Measurements from ENCODE around the gene PTPRE. TPM values are rescaled to one million over a fixed set of nuclear protein-coding genes. Genes with fewer than 3 reads are reported as not detected.

PTPRE gene
- total and polyA plus RNA-seq, 8 donors: 1.0 to 7.1 (median 2.1) TPM

DNA sequence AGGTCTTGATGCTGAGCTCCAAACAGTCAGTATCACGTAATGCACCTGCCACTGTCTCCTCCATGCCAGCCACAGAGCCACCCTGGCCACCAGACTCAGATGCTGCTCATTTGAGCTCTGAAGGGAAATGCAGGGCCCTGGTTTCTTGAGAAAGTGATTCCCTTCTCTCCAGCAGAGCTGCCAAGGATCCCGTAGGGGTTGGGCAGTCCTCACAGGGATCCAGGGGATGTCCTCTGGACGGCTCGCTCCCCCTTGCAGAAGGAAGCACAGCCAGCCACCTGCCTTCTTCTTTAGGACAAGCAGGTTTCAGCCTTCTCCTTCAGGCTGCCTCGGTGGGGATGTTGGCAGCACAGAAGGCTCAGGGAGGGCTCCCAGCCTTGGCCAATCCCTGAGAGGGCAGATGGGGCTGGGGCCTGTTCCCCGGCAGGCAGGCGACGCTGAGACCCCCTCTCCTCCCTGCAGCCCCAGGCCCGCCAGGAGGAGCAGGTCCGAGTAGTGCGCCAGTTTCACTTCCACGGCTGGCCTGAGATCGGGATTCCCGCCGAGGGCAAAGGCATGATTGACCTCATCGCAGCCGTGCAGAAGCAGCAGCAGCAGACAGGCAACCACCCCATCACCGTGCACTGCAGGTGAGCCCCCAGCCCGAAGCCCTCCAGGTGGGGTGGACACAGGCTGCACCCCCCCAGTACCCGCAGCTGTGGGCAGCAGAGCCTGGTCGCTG, 170.4 kb downstream of the PTPRE start:
- Histone ChIP-seq H3K27me3 (no peaks in the 10 kb centered on the region), H3K9me3 (no peaks in the 10 kb centered on the region), H3K4me1 (no peaks in the 10 kb centered on the region), H3K36me3 (no peaks in the 10 kb centered on the region), H3K4me3 (no peak overlapping the region), H3K27ac (no peak overlapping the region)
- DNase-seq (peak in 2 of 6 donors; percentile 47), ATAC-seq (no peak), FAIRE-seq (no peak)
- TF ChIP-seq, protein P1, sequence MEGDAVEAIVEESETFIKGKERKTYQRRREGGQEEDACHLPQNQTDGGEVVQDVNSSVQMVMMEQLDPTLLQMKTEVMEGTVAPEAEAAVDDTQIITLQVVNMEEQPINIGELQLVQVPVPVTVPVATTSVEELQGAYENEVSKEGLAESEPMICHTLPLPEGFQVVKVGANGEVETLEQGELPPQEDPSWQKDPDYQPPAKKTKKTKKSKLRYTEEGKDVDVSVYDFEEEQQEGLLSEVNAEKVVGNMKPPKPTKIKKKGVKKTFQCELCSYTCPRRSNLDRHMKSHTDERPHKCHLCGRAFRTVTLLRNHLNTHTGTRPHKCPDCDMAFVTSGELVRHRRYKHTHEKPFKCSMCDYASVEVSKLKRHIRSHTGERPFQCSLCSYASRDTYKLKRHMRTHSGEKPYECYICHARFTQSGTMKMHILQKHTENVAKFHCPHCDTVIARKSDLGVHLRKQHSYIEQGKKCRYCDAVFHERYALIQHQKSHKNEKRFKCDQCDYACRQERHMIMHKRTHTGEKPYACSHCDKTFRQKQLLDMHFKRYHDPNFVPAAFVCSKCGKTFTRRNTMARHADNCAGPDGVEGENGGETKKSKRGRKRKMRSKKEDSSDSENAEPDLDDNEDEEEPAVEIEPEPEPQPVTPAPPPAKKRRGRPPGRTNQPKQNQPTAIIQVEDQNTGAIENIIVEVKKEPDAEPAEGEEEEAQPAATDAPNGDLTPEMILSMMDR (IDR thresholded peaks at IDR 0.05): no peak
- 57 to 73% methylated on average over 21 of the region's 21 CpGs for WGBS, 2 donors
- intact Hi-C loops (cut with DNase I): loop anchor here in 1 of 3 donors (10.0 kb wide), 1 partner anchor 77 kb away; no protein-coding TSS in a partner anchor

DNA sequence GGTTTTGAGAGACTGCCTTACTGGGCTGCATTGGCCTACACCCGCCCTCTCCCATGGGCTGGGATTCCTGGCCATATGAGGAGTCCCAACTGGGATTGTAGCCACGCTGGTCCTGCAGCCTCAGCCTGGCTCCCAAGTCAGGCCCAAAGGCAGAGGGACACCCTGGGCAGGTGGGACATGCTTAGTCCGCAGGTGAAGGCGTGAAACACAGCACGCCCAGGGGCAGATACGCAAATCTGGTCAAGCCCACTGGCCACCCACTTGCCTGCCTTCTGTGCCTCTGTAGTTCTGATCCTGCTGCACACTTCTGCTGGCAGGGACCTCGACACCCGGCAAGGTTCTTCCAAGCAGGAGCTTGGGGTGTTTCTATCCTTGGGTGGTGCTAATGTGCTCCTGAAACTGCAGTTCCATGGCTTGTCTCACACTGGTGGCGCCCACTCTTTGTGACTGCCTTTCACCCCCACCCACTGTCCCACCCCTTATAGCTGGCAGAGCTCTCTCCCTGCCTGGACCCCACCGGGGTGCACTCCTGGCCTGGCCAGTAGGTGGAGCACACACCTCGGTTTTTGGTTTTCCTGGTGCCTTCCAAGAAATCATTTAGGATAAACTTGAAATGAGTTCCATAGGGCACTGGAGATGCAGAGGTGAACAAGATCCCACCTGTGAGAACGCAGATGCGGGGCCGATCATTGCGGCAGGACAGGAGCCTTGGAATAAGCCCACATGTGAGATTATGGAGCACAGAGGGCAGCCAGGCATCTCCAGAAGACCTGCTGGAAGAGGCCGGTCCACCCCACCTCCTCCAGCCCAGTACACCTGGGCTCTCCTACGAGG, 171.4 kb downstream of the PTPRE start:
- ATAC-seq (peak in 3 of 4 donors; percentile 73 to 85 (median 75)), FAIRE-seq (no peak), DNase-seq (peak in 4 of 6 donors; percentile 8 to 73 (median 62))
- TF ChIP-seq, protein P1 (IDR thresholded peaks at IDR 0.05): peak; percentile 19 to 66 (median 40)
- WGBS, 2 donors: 39 to 45% methylated on average over 17 of the region's 17 CpGs
- no peaks in the 10 kb centered on the region for H3K36me3 ChIP-seq
- intact Hi-C loops (cut with DNase I): loop anchor here in 1 of 3 donors (10.0 kb wide), 1 partner anchor 76 kb away; no protein-coding TSS in a partner anchor
- no peaks in the 10 kb centered on the region for H3K9me3 ChIP-seq
- no peaks in the 10 kb centered on the region for H3K4me1 ChIP-seq
- H3K27ac ChIP-seq: no peak overlapping the region
- no peaks in the 10 kb centered on the region for H3K27me3 ChIP-seq
- H3K4me3 ChIP-seq: no peak overlapping the region

DNA sequence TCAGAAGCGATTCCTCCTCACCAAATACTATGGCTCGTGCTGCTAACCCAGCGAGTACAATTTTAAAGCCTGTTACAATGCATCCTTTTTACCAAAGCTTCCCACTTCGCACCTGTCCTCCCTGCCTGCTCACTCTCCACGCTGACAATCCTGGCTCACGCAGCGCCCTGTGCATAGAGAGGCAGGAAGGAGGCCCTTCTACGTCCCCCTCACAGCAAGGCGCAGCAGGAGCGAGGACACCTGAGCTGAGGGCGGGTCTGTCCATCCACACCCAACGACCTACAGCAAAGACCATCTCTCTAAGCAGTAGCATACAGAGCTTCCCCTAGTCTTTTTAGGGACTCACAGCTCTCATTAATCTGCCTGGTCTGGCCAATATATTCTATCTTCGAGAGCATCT, 173.3 kb downstream of the PTPRE start:
- no peaks in the 10 kb centered on the region for H3K36me3 ChIP-seq
- 54 to 63% methylated on average over 13 of the region's 13 CpGs for WGBS, 2 donors

DNA sequence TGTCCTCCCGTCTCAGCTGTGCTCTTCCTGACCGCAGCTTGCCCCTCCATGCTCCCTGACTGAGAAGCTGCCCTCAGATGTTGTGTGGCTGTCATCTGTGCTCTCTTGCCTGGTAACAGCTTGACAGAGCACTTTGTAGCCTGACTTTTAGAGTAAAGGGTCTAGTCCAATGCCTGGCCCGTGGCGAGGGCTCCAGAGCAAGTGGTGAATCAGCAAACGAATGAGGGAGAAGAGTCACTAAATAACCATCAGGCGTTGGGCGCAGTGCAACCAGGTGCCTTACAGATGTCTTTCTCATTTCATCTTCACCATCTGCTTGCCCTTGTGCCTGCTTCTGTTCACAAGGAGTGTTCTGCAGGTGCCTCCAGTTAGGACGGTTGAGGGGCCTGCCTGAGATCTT, 173.7 kb downstream of the PTPRE start:
- DNase-seq: no peak
- FAIRE-seq: no peak
- intact Hi-C loops (cut with DNase I): loop anchor here in 1 of 3 donors (10.0 kb wide), 1 partner anchor 64 kb away; no protein-coding TSS in a partner anchor
- no peak for ATAC-seq
- no peaks in the 10 kb centered on the region for H3K27me3 ChIP-seq
- H3K36me3 ChIP-seq: no peaks in the 10 kb centered on the region
- H3K4me3 ChIP-seq: no peak overlapping the region
- no peak overlapping the region for H3K27ac ChIP-seq
- WGBS, 2 donors: 71 to 76% methylated on average over 8 of the region's 8 CpGs
- H3K9me3 ChIP-seq: no peaks in the 10 kb centered on the region
- TF ChIP-seq, protein P1 (IDR thresholded peaks at IDR 0.05): no peak
- H3K4me1 ChIP-seq: no peaks in the 10 kb centered on the region

More for the DNA sequence above, 173.3 kb downstream of the PTPRE start:
- no peak overlapping the region for H3K4me3 ChIP-seq
- no peaks in the 10 kb centered on the region for H3K27me3 ChIP-seq
- no peak for DNase-seq
- TF ChIP-seq, protein P1 (IDR thresholded peaks at IDR 0.05): no peak
- no peak overlapping the region for H3K27ac ChIP-seq
- no peaks in the 10 kb centered on the region for H3K9me3 ChIP-seq
- no peak for ATAC-seq
- no peaks in the 10 kb centered on the region for H3K4me1 ChIP-seq
- FAIRE-seq: no peak
- intact Hi-C loops (cut with DNase I): loop anchor here in 1 of 3 donors (10.0 kb wide), 1 partner anchor 65 kb away; no protein-coding TSS in a partner anchor

All from pancreas (tissue), 10 donors.